ENCODE measurements around the gene ZNF506. TPM values are rescaled to one million over a fixed set of nuclear protein-coding genes. Genes with fewer than 3 reads are reported as not detected.
"Not testable (repeated sequence)": the region's sequence is repeated elsewhere in the genome, so short reads cannot be mapped to it uniquely, and the experiment has no call there.

ZNF506 gene
- total RNA-seq, 1 donor from 2014 or later, result 19.9 TPM

- TF ChIP-seq CTCF (IDR thresholded peaks at IDR 0.05; ENCODE audit: unreplicated experiment), result no peak
- Mint-ChIP-seq H3K27ac (ENCODE audit: unreplicated experiment) (no peak overlapping the region), H3K27me3 (ENCODE audit: unreplicated experiment) (peaks cover 5% of the 10 kb centered on the region), H3K9me3 (ENCODE audit: unreplicated experiment) (peaks cover 31% of the 10 kb centered on the region), H3K4me1 (ENCODE audit: unreplicated experiment) (no peaks in the 10 kb centered on the region), H3K36me3 (ENCODE audit: low read depth, unreplicated experiment) (peaks cover 41% of the 10 kb centered on the region), H3K4me3 (ENCODE audit: unreplicated experiment) (no peak overlapping the region)
- DNase-seq (ENCODE audit: low spot score), result no peak
These were observed 5.3 kb upstream of the ZNF506 start for GRCh38 chr19:19826875-19827274.

GRCh38 chr19:19823916-19824315 is 2.4 kb upstream of the ZNF506 start:
- TF ChIP-seq CTCF (IDR thresholded peaks at IDR 0.05; ENCODE audit: unreplicated experiment), result no peak
- H3K4me3 Mint-ChIP-seq (ENCODE audit: unreplicated experiment), result no peak overlapping the region
- H3K9me3 Mint-ChIP-seq (ENCODE audit: unreplicated experiment), result peaks cover 12% of the 10 kb centered on the region
- peaks cover 2% of the 10 kb centered on the region for H3K27me3 Mint-ChIP-seq (ENCODE audit: unreplicated experiment)
- H3K36me3 Mint-ChIP-seq (ENCODE audit: low read depth, unreplicated experiment), result peaks cover 22% of the 10 kb centered on the region
- DNase-seq (ENCODE audit: low spot score), result no peak
- no peak overlapping the region for H3K27ac Mint-ChIP-seq (ENCODE audit: unreplicated experiment)
- H3K4me1 Mint-ChIP-seq (ENCODE audit: unreplicated experiment), result no peaks in the 10 kb centered on the region

GRCh38 chr19:19821976-19822375 is 426 bp upstream of the ZNF506 start:
- not testable (repeated sequence) for H3K4me1 Mint-ChIP-seq (ENCODE audit: unreplicated experiment); H3K36me3 Mint-ChIP-seq (ENCODE audit: low read depth, unreplicated experiment); H3K27me3 Mint-ChIP-seq (ENCODE audit: unreplicated experiment); DNase-seq (ENCODE audit: low spot score)
- peaks cover 12% of the 10 kb centered on the region for H3K9me3 Mint-ChIP-seq (ENCODE audit: unreplicated experiment)
- H3K27ac Mint-ChIP-seq (ENCODE audit: unreplicated experiment), result peak overlapping the region; percentile 92
- H3K4me3 Mint-ChIP-seq (ENCODE audit: unreplicated experiment), result peak overlapping the region; percentile 88

GRCh38 chr19:19820774-19821320 is 703 bp downstream of the ZNF506 start:
- Mint-ChIP-seq H3K27me3 (ENCODE audit: unreplicated experiment) (peaks cover 1% of the 10 kb centered on the region), H3K27ac (ENCODE audit: unreplicated experiment) (peak overlapping the region; percentile 98), H3K9me3 (ENCODE audit: unreplicated experiment) (peaks cover 12% of the 10 kb centered on the region), H3K4me3 (ENCODE audit: unreplicated experiment) (peak overlapping the region; percentile 99), H3K4me1 (ENCODE audit: unreplicated experiment) (no peaks in the 10 kb centered on the region), H3K36me3 (ENCODE audit: low read depth, unreplicated experiment) (peaks cover 8% of the 10 kb centered on the region)
- DNase-seq (ENCODE audit: low spot score), result no peak
- no peak for TF ChIP-seq CTCF (IDR thresholded peaks at IDR 0.05; ENCODE audit: unreplicated experiment)

GRCh38 chr19:19817357-19817756 is 4.2 kb downstream of the ZNF506 start:
- no peak for TF ChIP-seq CTCF (IDR thresholded peaks at IDR 0.05; ENCODE audit: unreplicated experiment)
- H3K27me3 Mint-ChIP-seq (ENCODE audit: unreplicated experiment), result peaks cover 6% of the 10 kb centered on the region
- H3K4me3 Mint-ChIP-seq (ENCODE audit: unreplicated experiment), result no peak overlapping the region
- peaks cover 4% of the 10 kb centered on the region for H3K9me3 Mint-ChIP-seq (ENCODE audit: unreplicated experiment)
- no peaks in the 10 kb centered on the region for H3K4me1 Mint-ChIP-seq (ENCODE audit: unreplicated experiment)
- no peak overlapping the region for H3K27ac Mint-ChIP-seq (ENCODE audit: unreplicated experiment)
- peaks cover 27% of the 10 kb centered on the region for H3K36me3 Mint-ChIP-seq (ENCODE audit: low read depth, unreplicated experiment)
- DNase-seq (ENCODE audit: low spot score), result no peak

All from endothelial cell (in vitro differentiated cells).